Mesodermal cell (in vitro differentiated cells): ENCODE measurements around the gene PRIMA1.

Source experiments
- H3K27ac ChIP-seq: 2 replicates; pipeline ENCODE4 v1.7.0; 2013; ENCODE audit warnings: mild to moderate bottlenecking, low read depth, low read length, moderate library complexity; ENCODE audit not compliant: severe bottlenecking
- H3K36me3 ChIP-seq: 2 replicates; pipeline ENCODE4 v1.7.1; 2013; ENCODE audit warnings: mild to moderate bottlenecking, low read length, moderate library complexity; ENCODE audit not compliant: control insufficient read depth, insufficient read depth
- H3K4me1 ChIP-seq: one replicate; pipeline ENCODE4 v1.7.1; 2013; ENCODE audit warnings: mild to moderate bottlenecking, low read length; ENCODE audit not compliant: insufficient read depth, control insufficient read depth, poor library complexity, severe bottlenecking
- H3K4me3 ChIP-seq: 2 replicates; pipeline ENCODE4 v1.7.0; 2013; ENCODE audit warnings: low read length, control low read depth, mild to moderate bottlenecking; ENCODE audit not compliant: insufficient read depth, poor library complexity, severe bottlenecking; ENCODE audit errors: extremely low read depth
- H3K9me3 ChIP-seq: 2 replicates; pipeline ENCODE4 v1.7.1; 2013; ENCODE audit warnings: mild to moderate bottlenecking, low read length, moderate library complexity; ENCODE audit not compliant: control insufficient read depth
- WGBS, 2 experiments: methylation state at CpG; one replicate each; pipeline ENCODE4 v1.1.5; 2013; ENCODE audit warnings: missing lambda C conversion rate in 2 of 2; ENCODE audit not compliant: insufficient coverage in 2 of 2; 5-methylcytosine and 5-hydroxymethylcytosine counted together

The PRIMA1 gene

GRCh38 chr14:93690146-93690545 lies 98.1 kb downstream of the PRIMA1 start:
- no peaks in the 10 kb centered on the region for H3K36me3 ChIP-seq
- H3K9me3 ChIP-seq: no peaks in the 10 kb centered on the region
- H3K4me3 ChIP-seq: no peak overlapping the region
- no peaks in the 10 kb centered on the region for H3K4me1 ChIP-seq
- no peak overlapping the region for H3K27ac ChIP-seq
- 60 to 77% methylated on average over 1 to 2 of the region's 6 CpGs for WGBS, 2 experiments

GRCh38 chr14:93688820-93689219 lies 99.5 kb downstream of the PRIMA1 start:
- H3K27ac ChIP-seq: no peak overlapping the region

GRCh38 chr14:93688239-93688666 lies 100.0 kb downstream of the PRIMA1 start:
- 10 to 18% methylated on average over 4 to 5 of the region's 5 CpGs for WGBS, 2 experiments
- Histone ChIP-seq H3K4me3 (no peak overlapping the region), H3K27ac (no peak overlapping the region), H3K4me1 (no peaks in the 10 kb centered on the region), H3K9me3 (no peaks in the 10 kb centered on the region), H3K36me3 (no peaks in the 10 kb centered on the region)

More at GRCh38 chr14:93688820-93689219, 99.5 kb downstream of the PRIMA1 start:
- Histone ChIP-seq H3K36me3 (no peaks in the 10 kb centered on the region), H3K9me3 (no peaks in the 10 kb centered on the region), H3K4me3 (no peak overlapping the region), H3K4me1 (no peaks in the 10 kb centered on the region)
- WGBS, 2 experiments: 53 to 63% methylated on average over 2 to 3 of the region's 4 CpGs

- Histone ChIP-seq H3K36me3 (no peaks in the 10 kb centered on the region), H3K9me3 (no peaks in the 10 kb centered on the region)
- WGBS, 2 experiments: 81 to 91% methylated on average over 5 of the region's 5 CpGs
Measured at GRCh38 chr14:93686268-93686667, 102.0 kb downstream of the PRIMA1 start.

GRCh38 chr14:93685121-93685895 lies 103.0 kb downstream of the PRIMA1 start:
- Histone ChIP-seq H3K4me3 (no peak overlapping the region), H3K4me1 (no peaks in the 10 kb centered on the region), H3K27ac (no peak overlapping the region), H3K36me3 (no peaks in the 10 kb centered on the region), H3K9me3 (no peaks in the 10 kb centered on the region)
- WGBS, 2 experiments: 87 to 92% methylated on average over 10 of the region's 13 CpGs

More at GRCh38 chr14:93686268-93686667, 102.0 kb downstream of the PRIMA1 start:
- Histone ChIP-seq H3K4me1 (no peaks in the 10 kb centered on the region), H3K4me3 (no peak overlapping the region), H3K27ac (no peak overlapping the region)

GRCh38 chr14:93683226-93683625 lies 105.1 kb downstream of the PRIMA1 start:
- Histone ChIP-seq H3K9me3 (no peaks in the 10 kb centered on the region), H3K4me1 (no peaks in the 10 kb centered on the region), H3K27ac (no peak overlapping the region), H3K36me3 (no peaks in the 10 kb centered on the region), H3K4me3 (no peak overlapping the region)
- 93 to 100% methylated on average over 2 to 3 of the region's 5 CpGs for WGBS, 2 experiments

- H3K27ac ChIP-seq: no peak overlapping the region
- H3K4me1 ChIP-seq: no peaks in the 10 kb centered on the region
- H3K36me3 ChIP-seq: no peaks in the 10 kb centered on the region
- H3K9me3 ChIP-seq: no peaks in the 10 kb centered on the region
- no peak overlapping the region for H3K4me3 ChIP-seq
- no CpG with 5 or more reads among the region's 2 CpGs for WGBS, 2 experiments
Measured at GRCh38 chr14:93682459-93682858, 105.8 kb downstream of the PRIMA1 start.

GRCh38 chr14:93676416-93676958 lies 111.8 kb downstream of the PRIMA1 start:
- Histone ChIP-seq H3K36me3 (no peaks in the 10 kb centered on the region), H3K9me3 (no peaks in the 10 kb centered on the region), H3K4me3 (no peak overlapping the region), H3K27ac (no peak overlapping the region), H3K4me1 (no peaks in the 10 kb centered on the region)
- WGBS, 2 experiments: 88 to 91% methylated on average over 1 to 2 of the region's 2 CpGs

- Histone ChIP-seq H3K36me3 (no peaks in the 10 kb centered on the region), H3K4me3 (no peak overlapping the region), H3K27ac (no peak overlapping the region), H3K9me3 (no peaks in the 10 kb centered on the region), H3K4me1 (no peaks in the 10 kb centered on the region)
Measured at GRCh38 chr14:93675651-93676050, 112.6 kb downstream of the PRIMA1 start.

- Histone ChIP-seq H3K27ac (no peak overlapping the region), H3K9me3 (no peaks in the 10 kb centered on the region), H3K36me3 (no peaks in the 10 kb centered on the region), H3K4me1 (no peaks in the 10 kb centered on the region), H3K4me3 (no peak overlapping the region)
- WGBS, 2 experiments: 100% methylated on average over 1 of the region's 1 CpG
Measured at GRCh38 chr14:93674343-93674742, 113.9 kb downstream of the PRIMA1 start.

- Histone ChIP-seq H3K4me3 (no peak overlapping the region), H3K36me3 (no peaks in the 10 kb centered on the region), H3K9me3 (peaks cover 2% of the 10 kb centered on the region), H3K4me1 (no peaks in the 10 kb centered on the region), H3K27ac (no peak overlapping the region)
- 81 to 100% methylated on average over 3 to 4 of the region's 4 CpGs for WGBS, 2 experiments
Measured at GRCh38 chr14:93669632-93670031, 118.7 kb downstream of the PRIMA1 start.
